Type B pancreatic cell (in vitro differentiated cells): ENCODE data around the gene HIGD1A. TPM values are rescaled to one million over a fixed set of nuclear protein-coding genes. Genes with fewer than 3 reads are reported as not detected.

Experiments used
- DNase-seq: peaks from one replicate; pipeline ENCODE4 v3.0.0; 2021; ENCODE audit warnings: mixed read lengths; ENCODE audit not compliant: unreplicated experiment; ENCODE audit errors: extremely low spot score
- H3K27ac Mint-ChIP-seq: 2 replicates; pipeline ENCODE4 v1.8.0; 2021; ENCODE audit warnings: mild to moderate bottlenecking, mixed read lengths
- H3K27me3 Mint-ChIP-seq: 2 replicates; pipeline ENCODE4 v1.8.0; 2021; ENCODE audit warnings: mixed read lengths
- H3K36me3 Mint-ChIP-seq: 2 replicates; pipeline ENCODE4 v1.8.0; 2021; ENCODE audit warnings: mixed read lengths
- H3K4me1 Mint-ChIP-seq: one replicate; pipeline ENCODE4 v1.8.0; 2021; ENCODE audit warnings: mixed read lengths; ENCODE audit not compliant: unreplicated experiment
- H3K4me3 Mint-ChIP-seq: 2 replicates; pipeline ENCODE4 v1.8.0; 2021; ENCODE audit warnings: mild to moderate bottlenecking, mixed read lengths
- H3K9me3 Mint-ChIP-seq: 2 replicates; pipeline ENCODE4 v1.8.0; 2021; ENCODE audit warnings: mixed read lengths
- total RNA-seq: library from RNA; stranded (reverse); gene quantifications from 2 replicates; pipeline ENCODE4 v1.2.1, GENCODE V29; 2021; ENCODE audit warnings: low replicate concordance
- TF ChIP-seq, protein P1 (sequence below): fragments of 200-600 bp; sonication (generic); conservative IDR thresholded peaks from 2 replicates; pipeline ENCODE4 v1.5.0; 2021; ENCODE audit warnings: antibody characterized with exemption, mild to moderate bottlenecking

Gene HIGD1A
- total RNA-seq, 1 donor from 2014 or later: 100 TPM

DNA sequence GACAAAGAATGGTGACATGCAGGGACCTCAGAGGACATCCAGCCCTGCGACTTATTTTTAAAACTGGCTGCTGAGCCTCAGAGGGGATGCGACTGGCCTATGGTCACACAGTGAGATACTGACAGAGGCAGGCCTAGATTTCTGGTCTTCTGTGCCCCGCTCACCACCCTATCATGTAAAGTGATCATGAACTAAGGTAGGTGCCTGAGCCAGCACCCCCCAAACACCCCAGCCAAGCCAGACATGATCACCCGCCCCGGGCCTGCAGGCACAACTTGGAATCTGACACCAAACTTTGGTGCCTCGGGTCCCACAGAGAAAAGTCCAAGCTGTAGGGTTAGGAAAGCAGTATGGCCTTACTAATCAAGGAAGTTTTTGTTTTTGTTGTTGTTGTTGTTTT lies 67.8 kb downstream of the HIGD1A start:
- H3K9me3 Mint-ChIP-seq: no peaks in the 10 kb centered on the region
- TF ChIP-seq, protein P1, sequence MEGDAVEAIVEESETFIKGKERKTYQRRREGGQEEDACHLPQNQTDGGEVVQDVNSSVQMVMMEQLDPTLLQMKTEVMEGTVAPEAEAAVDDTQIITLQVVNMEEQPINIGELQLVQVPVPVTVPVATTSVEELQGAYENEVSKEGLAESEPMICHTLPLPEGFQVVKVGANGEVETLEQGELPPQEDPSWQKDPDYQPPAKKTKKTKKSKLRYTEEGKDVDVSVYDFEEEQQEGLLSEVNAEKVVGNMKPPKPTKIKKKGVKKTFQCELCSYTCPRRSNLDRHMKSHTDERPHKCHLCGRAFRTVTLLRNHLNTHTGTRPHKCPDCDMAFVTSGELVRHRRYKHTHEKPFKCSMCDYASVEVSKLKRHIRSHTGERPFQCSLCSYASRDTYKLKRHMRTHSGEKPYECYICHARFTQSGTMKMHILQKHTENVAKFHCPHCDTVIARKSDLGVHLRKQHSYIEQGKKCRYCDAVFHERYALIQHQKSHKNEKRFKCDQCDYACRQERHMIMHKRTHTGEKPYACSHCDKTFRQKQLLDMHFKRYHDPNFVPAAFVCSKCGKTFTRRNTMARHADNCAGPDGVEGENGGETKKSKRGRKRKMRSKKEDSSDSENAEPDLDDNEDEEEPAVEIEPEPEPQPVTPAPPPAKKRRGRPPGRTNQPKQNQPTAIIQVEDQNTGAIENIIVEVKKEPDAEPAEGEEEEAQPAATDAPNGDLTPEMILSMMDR: no peak
- peaks cover 9% of the 10 kb centered on the region for H3K27me3 Mint-ChIP-seq
- no peak overlapping the region for H3K27ac Mint-ChIP-seq
- no peaks in the 10 kb centered on the region for H3K36me3 Mint-ChIP-seq
- H3K4me1 Mint-ChIP-seq: peaks cover 8% of the 10 kb centered on the region
- DNase-seq: no peak
- H3K4me3 Mint-ChIP-seq: no peak overlapping the region

DNA sequence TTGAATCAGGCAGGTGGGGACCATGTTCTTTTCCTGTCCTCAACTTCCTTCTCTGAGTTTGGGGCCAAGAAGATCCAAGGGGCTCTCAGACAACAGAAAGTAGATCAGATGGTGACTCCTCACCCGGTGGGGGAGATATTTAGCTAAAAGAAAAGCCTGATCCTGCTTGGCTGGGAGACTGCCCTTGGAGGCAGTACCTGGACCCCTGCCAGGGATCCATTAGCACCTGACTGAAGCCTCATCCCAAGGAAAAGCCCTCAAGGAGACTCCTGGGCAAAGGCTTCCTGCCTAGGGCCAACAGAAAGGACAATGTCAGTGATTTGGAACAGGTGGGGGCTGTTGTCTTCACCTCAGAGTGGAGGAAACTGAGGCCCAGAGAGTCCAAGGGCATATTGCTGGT lies 68.2 kb downstream of the HIGD1A start:
- no peaks in the 10 kb centered on the region for H3K36me3 Mint-ChIP-seq
- H3K4me3 Mint-ChIP-seq: no peak overlapping the region
- TF ChIP-seq, protein P1: no peak
- no peak overlapping the region for H3K27ac Mint-ChIP-seq
- H3K9me3 Mint-ChIP-seq: no peaks in the 10 kb centered on the region
- no peak for DNase-seq
- peaks cover 8% of the 10 kb centered on the region for H3K4me1 Mint-ChIP-seq
- peaks cover 6% of the 10 kb centered on the region for H3K27me3 Mint-ChIP-seq

DNA sequence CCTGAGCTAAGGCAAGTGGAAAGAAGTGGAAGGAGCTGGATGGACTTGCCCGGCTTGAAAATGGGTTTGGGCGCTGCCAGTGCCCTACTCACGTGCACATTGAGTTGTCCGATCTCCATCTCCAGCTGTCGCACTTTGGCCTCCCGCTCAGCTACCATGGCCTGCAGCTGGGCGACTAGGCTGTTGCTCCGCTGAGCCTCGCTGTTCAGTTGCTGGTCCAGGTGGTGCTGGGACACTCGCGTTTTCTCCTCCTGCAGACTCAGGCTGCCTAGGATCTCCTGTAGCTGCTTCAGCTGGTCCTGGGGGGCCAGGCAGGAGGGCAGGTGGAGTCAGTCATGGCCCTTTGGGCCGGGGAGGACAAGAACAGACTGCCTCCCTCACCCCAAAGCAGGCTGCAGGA lies 68.7 kb downstream of the HIGD1A start:
- no peaks in the 10 kb centered on the region for H3K9me3 Mint-ChIP-seq
- H3K27ac Mint-ChIP-seq: no peak overlapping the region
- no peaks in the 10 kb centered on the region for H3K36me3 Mint-ChIP-seq
- TF ChIP-seq, protein P1: no peak
- H3K4me3 Mint-ChIP-seq: no peak overlapping the region
- DNase-seq: no peak
- H3K4me1 Mint-ChIP-seq: peaks cover 8% of the 10 kb centered on the region
- peaks cover 2% of the 10 kb centered on the region for H3K27me3 Mint-ChIP-seq

DNA sequence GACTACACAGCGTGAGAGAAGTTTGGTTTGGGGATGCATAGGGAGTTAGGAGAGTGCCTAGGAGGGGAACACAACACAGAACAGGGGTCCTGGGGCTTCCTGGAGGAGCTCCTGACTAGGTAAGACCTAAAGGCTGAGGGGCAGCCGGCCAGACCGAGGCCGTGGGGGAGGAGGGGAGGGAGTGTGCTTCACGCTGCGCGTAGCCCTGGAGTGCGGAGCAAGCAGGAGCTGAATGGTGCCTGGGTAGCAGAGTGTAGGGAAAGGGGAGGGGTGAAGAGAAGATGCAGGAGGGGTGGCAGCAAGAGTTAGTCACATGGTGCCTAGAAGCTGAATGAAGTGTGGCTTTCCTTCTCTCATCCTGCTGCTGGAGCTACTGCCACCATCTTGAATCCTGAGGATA lies 69.3 kb downstream of the HIGD1A start:
- Mint-ChIP-seq H3K4me3 (no peak overlapping the region), H3K27ac (no peak overlapping the region), H3K4me1 (peaks cover 8% of the 10 kb centered on the region), H3K9me3 (no peaks in the 10 kb centered on the region), H3K36me3 (no peaks in the 10 kb centered on the region), H3K27me3 (no peaks in the 10 kb centered on the region)
- TF ChIP-seq, protein P1: no peak
- DNase-seq: no peak

DNA sequence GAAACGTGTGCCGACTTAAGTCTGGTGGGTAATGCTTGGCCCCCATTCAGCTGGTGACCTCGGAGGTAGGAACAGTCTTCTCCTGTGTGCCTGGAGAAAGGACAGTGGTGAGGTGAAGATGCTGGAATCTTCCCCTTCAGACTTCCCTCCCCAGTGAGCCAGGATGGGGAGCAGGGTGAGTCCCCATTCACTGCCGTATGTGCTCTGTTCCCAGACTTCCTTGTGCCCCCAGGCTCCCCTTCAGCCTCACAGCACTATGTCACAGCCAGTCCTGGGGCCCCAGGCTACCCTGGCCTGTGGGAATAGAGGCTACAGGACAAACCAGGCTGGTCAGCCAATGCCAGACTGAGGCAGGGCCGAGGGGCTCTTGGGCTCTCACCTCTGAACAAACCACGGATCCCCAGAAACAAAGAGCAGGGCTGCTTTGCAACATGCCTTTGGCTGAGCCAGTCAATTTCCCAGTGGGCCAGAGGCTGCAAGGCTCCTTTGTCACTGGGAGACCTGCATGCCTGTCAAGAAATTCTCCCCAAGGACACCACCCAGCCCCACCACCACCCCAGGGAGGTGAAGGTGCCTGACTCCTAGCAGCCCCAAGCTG lies 69.9 kb downstream of the HIGD1A start:
- H3K27me3 Mint-ChIP-seq: no peaks in the 10 kb centered on the region

More for the DNA sequence above, 69.9 kb downstream of the HIGD1A start:
- TF ChIP-seq, protein P1: no peak
- H3K9me3 Mint-ChIP-seq: no peaks in the 10 kb centered on the region
- no peak overlapping the region for H3K27ac Mint-ChIP-seq
- H3K4me3 Mint-ChIP-seq: no peak overlapping the region
- no peaks in the 10 kb centered on the region for H3K36me3 Mint-ChIP-seq
- DNase-seq: no peak
- H3K4me1 Mint-ChIP-seq: peaks cover 8% of the 10 kb centered on the region
